HG02798 (cell line): Measurements from ENCODE around the gene ZNF276.
A peak's percentile ranks its signal among the peaks of the same experiment; 100 is the strongest.
"Not testable (repeated sequence)": the region's sequence is repeated elsewhere in the genome, so short reads cannot be mapped to it uniquely, and the experiment has no call there.

ENCODE experiments used
- ATAC-seq: cut with Tn5 transposase; IDR thresholded peaks from one replicate; pipeline ENCODE4 v1.9.1; 2021; ENCODE audit warnings: mild to moderate bottlenecking; ENCODE audit not compliant: unreplicated experiment, poor library complexity

ZNF276 gene

GRCh38 chr16:89733792-89734191 lies 12.5 kb downstream of the ZNF276 start:
- no peak for ATAC-seq

GRCh38 chr16:89736554-89736953 lies 15.2 kb downstream of the ZNF276 start:
- ATAC-seq: no peak

- no peak for ATAC-seq
Observed at GRCh38 chr16:89737341-89738071, 16.2 kb downstream of the ZNF276 start.

- no peak for ATAC-seq
Observed at GRCh38 chr16:89738072-89738377, 16.7 kb downstream of the ZNF276 start.

GRCh38 chr16:89738538-89739317 lies 17.4 kb downstream of the ZNF276 start:
- ATAC-seq: no peak

GRCh38 chr16:89739383-89739782 lies 18.0 kb downstream of the ZNF276 start:
- no peak for ATAC-seq

- no peak for ATAC-seq
Observed at GRCh38 chr16:89741342-89742014, 20.1 kb downstream of the ZNF276 start.

- no peak for ATAC-seq
Observed at GRCh38 chr16:89742948-89743347, 21.6 kb downstream of the ZNF276 start.

- no peak for ATAC-seq
Observed at GRCh38 chr16:89744813-89745212, 23.5 kb downstream of the ZNF276 start.

GRCh38 chr16:89746043-89746442 lies 24.7 kb downstream of the ZNF276 start:
- ATAC-seq: no peak

GRCh38 chr16:89748076-89748475 lies 26.7 kb downstream of the ZNF276 start:
- ATAC-seq: no peak

- no peak for ATAC-seq
Observed at GRCh38 chr16:89748921-89749320, 27.6 kb downstream of the ZNF276 start.

GRCh38 chr16:89749637-89750036 lies 28.3 kb downstream of the ZNF276 start:
- no peak for ATAC-seq

- no peak for ATAC-seq
Observed at GRCh38 chr16:89759746-89760340, 38.5 kb downstream of the ZNF276 start.

- ATAC-seq: no peak
Observed at GRCh38 chr16:89761304-89761922, 40.1 kb downstream of the ZNF276 start.

GRCh38 chr16:89764711-89765201 lies 43.4 kb downstream of the ZNF276 start:
- peak; percentile 85 for ATAC-seq

GRCh38 chr16:89765292-89765830 lies 44.0 kb downstream of the ZNF276 start:
- ATAC-seq: peak; percentile 7

- no peak for ATAC-seq
Observed at GRCh38 chr16:89770367-89770766, 49.0 kb downstream of the ZNF276 start.

GRCh38 chr16:89775223-89775622 lies 53.9 kb downstream of the ZNF276 start:
- no peak for ATAC-seq

GRCh38 chr16:89778211-89778610 lies 56.9 kb downstream of the ZNF276 start:
- ATAC-seq: not testable (repeated sequence)
